AG09309 (cell line): ENCODE results near the gene MBOAT1.

Experiments used
- DNase-seq: peaks from one replicate; pipeline ENCODE4 v3.0.0-alpha.2; 2010; ENCODE audit warnings: low read depth
- H3K4me3 ChIP-seq: 2 replicates; pipeline ENCODE4 v1.5.1; 2011; ENCODE audit warnings: mild to moderate bottlenecking, low read depth, low read length, moderate library complexity; ENCODE audit not compliant: control insufficient read depth
- TF ChIP-seq, protein P1 (sequence below): IDR thresholded peaks from 2 replicates; pipeline ENCODE4 v1.5.1; 2011; ENCODE audit warnings: mild to moderate bottlenecking, low read depth, low read length, inconsistent platforms; ENCODE audit not compliant: insufficient read depth, control insufficient read depth; ENCODE audit errors: missing control alignments

The MBOAT1 gene

DNA sequence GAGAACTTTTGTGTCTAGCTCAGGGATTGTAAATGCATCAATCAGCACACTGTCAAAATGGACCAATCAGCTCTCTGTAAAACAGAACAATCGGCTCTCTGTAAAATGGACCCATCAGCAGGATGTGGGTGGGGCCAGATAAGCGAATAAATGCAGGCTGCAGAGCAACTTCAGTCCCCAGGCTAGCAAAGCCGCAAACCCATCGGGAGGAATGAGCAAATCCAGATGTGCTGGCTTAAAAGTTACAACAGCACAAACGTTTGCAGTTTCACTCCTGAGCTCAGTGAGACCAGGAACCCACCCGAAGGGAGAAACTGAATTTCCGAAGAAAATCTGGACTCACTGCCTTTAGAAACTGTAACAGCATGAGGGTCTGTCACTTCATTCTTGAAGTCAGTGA lies 21.9 kb upstream of the MBOAT1 start:
- DNase-seq = no peak
- H3K4me3 ChIP-seq = no peak overlapping the region
- TF ChIP-seq, protein P1, sequence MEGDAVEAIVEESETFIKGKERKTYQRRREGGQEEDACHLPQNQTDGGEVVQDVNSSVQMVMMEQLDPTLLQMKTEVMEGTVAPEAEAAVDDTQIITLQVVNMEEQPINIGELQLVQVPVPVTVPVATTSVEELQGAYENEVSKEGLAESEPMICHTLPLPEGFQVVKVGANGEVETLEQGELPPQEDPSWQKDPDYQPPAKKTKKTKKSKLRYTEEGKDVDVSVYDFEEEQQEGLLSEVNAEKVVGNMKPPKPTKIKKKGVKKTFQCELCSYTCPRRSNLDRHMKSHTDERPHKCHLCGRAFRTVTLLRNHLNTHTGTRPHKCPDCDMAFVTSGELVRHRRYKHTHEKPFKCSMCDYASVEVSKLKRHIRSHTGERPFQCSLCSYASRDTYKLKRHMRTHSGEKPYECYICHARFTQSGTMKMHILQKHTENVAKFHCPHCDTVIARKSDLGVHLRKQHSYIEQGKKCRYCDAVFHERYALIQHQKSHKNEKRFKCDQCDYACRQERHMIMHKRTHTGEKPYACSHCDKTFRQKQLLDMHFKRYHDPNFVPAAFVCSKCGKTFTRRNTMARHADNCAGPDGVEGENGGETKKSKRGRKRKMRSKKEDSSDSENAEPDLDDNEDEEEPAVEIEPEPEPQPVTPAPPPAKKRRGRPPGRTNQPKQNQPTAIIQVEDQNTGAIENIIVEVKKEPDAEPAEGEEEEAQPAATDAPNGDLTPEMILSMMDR = no peak

DNA sequence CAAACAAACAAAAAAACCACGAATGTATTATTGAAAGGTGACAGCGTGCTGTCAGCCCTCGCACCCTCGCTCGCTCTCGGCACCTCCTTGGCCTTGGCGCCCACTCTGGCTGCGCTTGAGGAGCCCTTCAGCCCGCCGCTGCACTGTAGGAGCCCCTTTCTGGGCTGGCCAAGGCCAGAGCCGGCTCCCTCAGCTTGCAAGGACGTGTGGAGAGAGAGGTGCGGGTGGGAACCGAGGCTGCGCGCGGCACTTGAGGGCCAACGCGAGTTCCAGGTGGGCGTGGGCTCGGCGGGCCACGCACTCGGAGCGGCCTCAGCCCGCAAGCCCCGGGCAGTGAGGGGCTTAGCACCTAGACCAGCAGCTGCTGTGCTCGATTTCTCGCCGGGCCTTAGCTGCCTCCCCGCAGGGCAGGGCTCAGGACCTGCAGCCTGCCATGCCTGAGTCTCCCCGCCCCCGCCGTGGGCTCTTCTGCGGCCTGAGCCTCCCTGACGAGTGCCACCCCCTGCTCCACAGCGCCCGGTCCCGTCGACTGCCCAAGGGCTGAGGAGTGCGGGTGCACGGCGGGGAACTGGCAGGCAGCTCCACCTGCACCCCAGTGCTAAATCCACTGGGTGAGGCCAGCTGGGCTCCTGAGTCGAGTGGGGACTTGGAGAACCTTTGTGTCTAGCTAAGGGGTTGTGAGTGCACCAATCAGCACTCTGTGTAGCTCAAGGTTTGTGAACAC lies 20.9 kb upstream of the MBOAT1 start:
- no peak for DNase-seq
- TF ChIP-seq, protein P1 = no peak
- no peak overlapping the region for H3K4me3 ChIP-seq

DNA sequence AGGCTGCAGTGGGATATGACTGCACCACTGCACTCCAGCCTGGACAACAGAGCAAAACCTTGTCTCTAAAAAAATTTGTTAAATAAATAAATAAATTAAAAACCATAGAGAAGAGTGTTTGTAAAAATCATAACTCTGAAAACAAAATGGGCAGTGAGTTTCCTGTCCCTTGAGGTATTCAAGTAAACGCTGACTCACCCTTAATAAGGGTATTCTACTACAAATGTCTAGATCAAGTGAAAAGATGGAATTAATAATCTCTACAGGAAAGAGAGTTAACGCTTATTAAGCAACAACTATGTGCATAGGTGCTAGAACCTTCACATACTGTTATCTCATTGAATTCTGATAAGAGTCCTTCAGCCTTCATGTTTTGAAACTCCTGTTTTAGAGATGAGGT lies 19.9 kb upstream of the MBOAT1 start:
- TF ChIP-seq, protein P1 = no peak
- no peak for DNase-seq
- no peak overlapping the region for H3K4me3 ChIP-seq

DNA sequence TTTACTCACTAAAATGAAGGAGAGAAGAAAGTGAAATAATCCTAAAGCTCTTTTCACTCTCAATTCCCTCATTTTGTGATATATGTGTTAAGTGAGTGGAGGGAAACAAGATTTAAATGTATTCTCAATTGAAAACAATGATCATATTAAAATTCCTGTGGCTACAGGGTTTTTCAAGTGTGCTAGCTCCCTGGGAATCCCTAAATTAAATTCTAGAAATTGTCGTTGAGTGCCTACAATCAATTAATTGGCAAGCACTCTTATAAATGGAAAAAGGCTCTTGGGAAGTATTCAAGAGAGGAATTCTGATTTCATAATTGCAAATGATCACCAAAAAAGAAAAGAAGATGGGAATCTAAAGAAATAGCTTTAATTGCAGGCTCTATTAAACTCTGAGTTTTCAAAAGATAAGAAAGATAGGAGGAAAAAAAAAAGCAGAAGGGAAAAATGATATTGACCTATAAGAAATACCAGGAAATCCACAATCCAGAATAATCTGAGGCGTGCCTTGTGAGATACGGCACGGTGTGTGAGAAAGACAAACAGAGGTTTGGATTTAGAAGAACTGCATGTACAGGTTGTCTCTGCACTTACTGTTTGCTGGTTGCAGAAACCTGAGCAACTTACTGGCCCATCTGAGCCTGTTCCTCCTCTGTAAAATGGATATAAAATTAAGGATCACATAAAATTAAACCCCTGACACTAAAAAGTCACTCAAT lies 18.3 kb upstream of the MBOAT1 start:
- DNase-seq = no peak
- no peak overlapping the region for H3K4me3 ChIP-seq
- TF ChIP-seq, protein P1 = no peak

DNA sequence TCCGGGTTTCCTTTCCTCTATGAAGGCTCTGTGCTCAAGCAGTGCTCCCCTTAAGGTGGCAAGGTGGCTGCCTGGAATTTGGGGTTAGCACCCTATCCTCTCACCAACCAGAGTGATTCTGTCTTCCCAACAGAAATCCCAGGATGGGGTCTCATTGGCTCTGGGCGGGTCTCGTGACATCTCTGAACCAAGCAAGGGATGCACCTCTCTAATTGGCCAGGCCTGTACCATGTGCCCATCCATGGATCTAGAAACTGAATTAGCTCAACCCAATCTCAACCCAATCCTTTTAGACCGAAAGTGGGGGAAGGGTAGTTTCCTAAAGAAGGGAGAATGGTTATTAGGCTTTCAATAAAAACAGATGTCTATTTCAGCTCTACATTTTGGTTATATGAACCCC lies 17.6 kb upstream of the MBOAT1 start:
- no peak overlapping the region for H3K4me3 ChIP-seq
- DNase-seq = no peak
- TF ChIP-seq, protein P1 = no peak

DNA sequence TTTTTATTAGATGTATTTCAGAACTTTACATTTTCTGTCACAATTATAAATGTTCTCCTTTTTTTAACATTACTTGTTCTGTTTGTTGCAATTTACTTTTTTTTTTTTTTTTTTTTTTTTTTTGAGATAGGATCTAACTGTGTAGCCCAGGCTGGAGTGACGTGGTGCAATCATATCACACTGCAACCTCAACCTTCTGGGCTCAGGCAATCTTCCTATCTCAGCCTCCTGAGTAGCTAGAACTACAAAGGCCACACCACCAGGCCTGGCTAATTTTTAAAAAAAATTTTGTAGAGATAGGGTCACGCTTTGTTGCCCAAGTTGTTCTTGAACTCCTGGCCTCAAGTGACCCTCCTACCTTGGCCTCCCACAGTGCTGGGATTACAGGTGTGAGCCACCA lies 15.1 kb upstream of the MBOAT1 start:
- H3K4me3 ChIP-seq = no peak overlapping the region
- no peak for DNase-seq
- TF ChIP-seq, protein P1 = no peak
